ENCODE measurements around the gene PRKRA. TPM values are rescaled to one million over a fixed set of nuclear protein-coding genes. Genes with fewer than 3 reads are reported as not detected.

The PRKRA gene
- total and polyA plus RNA-seq, 2 donors (not counting 3 experiments of a cell fraction or from before 2014, with no cell fraction given): 31.0 to 46.6 TPM

DNA sequence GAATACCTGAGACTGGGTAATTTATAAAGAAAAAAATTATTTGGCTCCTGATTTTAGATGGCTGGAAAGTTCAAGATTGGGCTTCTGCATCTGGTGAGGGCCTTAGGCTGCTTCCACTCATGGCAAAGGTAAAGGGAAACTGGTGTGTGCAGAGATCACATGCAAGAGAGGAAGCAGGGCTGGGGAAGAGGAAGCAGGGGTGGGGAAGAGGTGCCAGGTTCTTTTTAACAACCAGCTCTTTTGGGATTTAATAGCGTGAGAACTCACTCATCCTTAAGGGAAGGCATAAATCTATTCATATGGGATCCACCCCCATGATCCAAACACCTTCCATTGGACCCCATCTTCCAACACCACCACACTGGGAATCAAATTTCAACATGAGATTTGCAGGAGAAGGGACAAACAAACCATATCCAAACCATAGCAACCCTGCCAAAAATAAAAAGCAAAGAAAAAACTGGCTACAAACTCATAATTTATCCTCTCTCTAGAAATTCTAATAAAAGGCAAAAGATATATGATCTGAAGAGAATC lies 30.4 kb downstream of the PRKRA start:
- no peak for DNase-seq (ENCODE audit: low read depth, low spot score)
- BruUV-seq (replicated peaks): no TSS peak
- CTCF ChIA-PET: interaction anchor here (1.3 to 3.3 kb wide), 7 partner anchors 11 to 437 kb away, joined by 3 to 42 read pairs (median 17); partner anchors contain the start of gene RBM45

More for the DNA sequence above, 30.4 kb downstream of the PRKRA start:
- H3K27ac ChIP-seq (ENCODE audit: insufficient read depth, low read depth, low read length): no peak overlapping the region
- no peaks in the 10 kb centered on the region for H3K9me1 ChIP-seq (replicated peaks; ENCODE audit: control insufficient read depth, extremely low read depth, insufficient read depth, low read length)
- intact Hi-C loops (cut with micrococcal nuclease) (no loop called here), dilution Hi-C loops (cut with MboI; ENCODE audit: extremely low pct_ligation_motif_present, low sequenced_read_pairs) (no loop called here)
- TF ChIP-seq JUN (IDR thresholded peaks at IDR 0.05; ENCODE audit: borderline replicate concordance, insufficient read depth, insufficient read length, low read depth) (no peak), FOS (IDR thresholded peaks at IDR 0.05; ENCODE audit: borderline replicate concordance, insufficient read depth, low read length) (no peak), POLR2A (IDR thresholded peaks at IDR 0.05; ENCODE audit: low read depth, low read length) (no peak), MYC (IDR thresholded peaks at IDR 0.05; ENCODE audit: low read depth, low read length) (no peak), GATA2 (IDR thresholded peaks at IDR 0.05; ENCODE audit: insufficient read depth, insufficient read length, low read depth, low read length) (no peak), POLR2AphosphoS5 (IDR thresholded peaks at IDR 0.05; ENCODE audit: insufficient read depth, low read depth, low read length) (no peak), EZH2 (IDR thresholded peaks at IDR 0.05; ENCODE audit: borderline replicate concordance, low read depth, low read length, severe bottlenecking) (no peak)
- TF ChIP-seq, protein P1, sequence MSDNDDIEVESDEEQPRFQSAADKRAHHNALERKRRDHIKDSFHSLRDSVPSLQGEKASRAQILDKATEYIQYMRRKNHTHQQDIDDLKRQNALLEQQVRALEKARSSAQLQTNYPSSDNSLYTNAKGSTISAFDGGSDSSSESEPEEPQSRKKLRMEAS (IDR thresholded peaks at IDR 0.05; ENCODE audit: insufficient read depth, insufficient read length): no peak
- TF ChIP-seq, protein P2, sequence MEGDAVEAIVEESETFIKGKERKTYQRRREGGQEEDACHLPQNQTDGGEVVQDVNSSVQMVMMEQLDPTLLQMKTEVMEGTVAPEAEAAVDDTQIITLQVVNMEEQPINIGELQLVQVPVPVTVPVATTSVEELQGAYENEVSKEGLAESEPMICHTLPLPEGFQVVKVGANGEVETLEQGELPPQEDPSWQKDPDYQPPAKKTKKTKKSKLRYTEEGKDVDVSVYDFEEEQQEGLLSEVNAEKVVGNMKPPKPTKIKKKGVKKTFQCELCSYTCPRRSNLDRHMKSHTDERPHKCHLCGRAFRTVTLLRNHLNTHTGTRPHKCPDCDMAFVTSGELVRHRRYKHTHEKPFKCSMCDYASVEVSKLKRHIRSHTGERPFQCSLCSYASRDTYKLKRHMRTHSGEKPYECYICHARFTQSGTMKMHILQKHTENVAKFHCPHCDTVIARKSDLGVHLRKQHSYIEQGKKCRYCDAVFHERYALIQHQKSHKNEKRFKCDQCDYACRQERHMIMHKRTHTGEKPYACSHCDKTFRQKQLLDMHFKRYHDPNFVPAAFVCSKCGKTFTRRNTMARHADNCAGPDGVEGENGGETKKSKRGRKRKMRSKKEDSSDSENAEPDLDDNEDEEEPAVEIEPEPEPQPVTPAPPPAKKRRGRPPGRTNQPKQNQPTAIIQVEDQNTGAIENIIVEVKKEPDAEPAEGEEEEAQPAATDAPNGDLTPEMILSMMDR (IDR thresholded peaks at IDR 0.05; ENCODE audit: extremely low read depth in 1 of 2, insufficient read depth in 1 of 2, low read depth in 1 of 2, low read length in 2 of 2): no peak
- H3K27me3 ChIP-seq (ENCODE audit: control insufficient read depth in 2 of 2, insufficient read depth in 2 of 2, low read length in 2 of 2): no peaks in the 10 kb centered on the region
- no peaks in the 10 kb centered on the region for H3K79me2 ChIP-seq (ENCODE audit: control insufficient read depth, insufficient read depth, low read length)
- FAIRE-seq: no peak
- no peak overlapping the region for H3K4me3 ChIP-seq (replicated peaks in 1 of 3; ENCODE audit: insufficient read depth in 1 of 3, low read depth in 1 of 3, low read length in 3 of 3)
- H3K9ac ChIP-seq (replicated peaks; ENCODE audit: extremely low read depth, insufficient read depth, low read length): no peak overlapping the region
- H3K4me1 ChIP-seq (ENCODE audit: control insufficient read depth, extremely low read depth, insufficient read depth, low read length): no peaks in the 10 kb centered on the region
- H4K20me1 ChIP-seq (replicated peaks; ENCODE audit: control insufficient read depth, extremely low read depth, insufficient read depth, low read length): no peaks in the 10 kb centered on the region
- H3K4me2 ChIP-seq (ENCODE audit: insufficient read depth, low read length): no peak overlapping the region
- H3K9me3 ChIP-seq (replicated peaks; ENCODE audit: control insufficient read depth, insufficient read depth, low read length): no peaks in the 10 kb centered on the region
- H2AFZ ChIP-seq (ENCODE audit: low read depth, low read length): no peak overlapping the region
- peaks cover 0 to 2% of the 10 kb centered on the region in 2 experiments for H3K36me3 ChIP-seq (ENCODE audit: control insufficient read depth in 2 of 2, extremely low read depth in 1 of 2, insufficient read depth in 2 of 2, low read length in 2 of 2)
- POLR2A ChIA-PET: no interaction called here

Measured in endothelial cell of umbilical vein (primary cell).